GM12892 (cell line): ENCODE data around the gene INCENP.

Experiments used
- POLR2A ChIP-seq: IDR thresholded peaks from 2 replicates; pipeline ENCODE4 v1.6.1; 2011; ENCODE audit warnings: low read depth, low read length, control low read depth
- POLR2AphosphoS5 ChIP-seq: IDR thresholded peaks from 2 replicates; pipeline ENCODE4 v1.6.1; 2011; ENCODE audit warnings: low read depth, low read length, control low read depth
- TAF1 ChIP-seq: IDR thresholded peaks from 2 replicates; pipeline ENCODE4 v1.6.1; 2011; ENCODE audit warnings: low read depth, mild to moderate bottlenecking, control low read depth, low read length, borderline replicate concordance

DNA sequence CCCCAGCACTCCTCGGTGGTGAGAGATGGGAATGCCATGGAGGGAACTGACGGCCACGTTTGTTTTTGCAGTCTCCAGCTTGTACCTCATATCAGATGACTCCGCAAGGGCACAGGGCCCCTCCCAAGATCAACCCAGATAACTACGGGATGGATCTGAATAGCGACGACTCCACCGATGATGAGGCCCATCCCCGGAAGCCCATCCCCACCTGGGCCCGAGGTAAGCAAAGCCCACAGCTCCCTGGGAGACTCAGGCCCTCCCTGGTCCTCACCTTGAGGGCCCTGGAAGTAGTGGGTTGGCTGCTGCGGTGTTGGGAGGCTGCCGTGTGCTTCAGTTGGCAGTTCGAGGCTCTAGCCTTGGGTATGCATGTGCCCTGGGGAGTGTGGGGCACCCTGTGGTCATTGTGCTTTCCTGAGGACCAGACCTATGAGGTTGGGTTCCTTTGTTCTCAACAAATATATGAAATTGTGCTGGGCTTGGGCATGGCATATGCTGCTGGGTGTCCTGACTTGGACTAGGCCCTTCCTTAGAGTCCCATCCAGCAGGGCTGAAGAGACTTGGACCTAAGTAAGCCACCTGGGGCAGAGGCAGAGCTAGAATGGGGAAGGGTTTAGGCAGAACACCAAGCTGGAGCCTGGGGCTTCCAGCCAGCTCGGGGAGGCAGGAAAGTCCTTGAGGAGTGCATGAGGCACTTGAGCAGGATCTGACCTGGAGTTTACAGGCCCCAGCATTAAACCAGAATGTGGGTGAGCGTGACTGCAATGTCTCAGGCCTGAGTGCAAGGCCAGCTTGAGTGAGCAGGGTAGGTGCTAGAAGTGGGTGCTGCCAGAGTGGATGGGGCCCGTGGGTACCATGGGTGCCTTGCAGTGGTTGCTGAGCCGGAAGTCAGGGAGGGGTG is 26.4 kb downstream of the INCENP start:
- TF ChIP-seq POLR2A = no peak
- TF ChIP-seq POLR2AphosphoS5 = no peak
- TF ChIP-seq TAF1 = no peak
